CD4-positive, alpha-beta T cell treated with Interleukin-12 subunit alpha and Interleukin-12 subunit beta, for 1 hour (primary cell): ENCODE measurements around the gene DMXL1.
"Not testable (repeated sequence)": the region's sequence is repeated elsewhere in the genome, so short reads cannot be mapped to it uniquely, and the experiment has no call there.

Experiments used
- DNase-seq: peaks from one replicate; pipeline ENCODE4 v3.0.0-alpha.2; 2020

The DMXL1 gene

GRCh38 chr5:119135743-119136142 is 64.9 kb downstream of the DMXL1 start:
- not testable (repeated sequence) for DNase-seq

- no peak for DNase-seq
Observed at GRCh38 chr5:119136666-119137318, 65.9 kb downstream of the DMXL1 start.

GRCh38 chr5:119153629-119154028 is 82.7 kb downstream of the DMXL1 start:
- no peak for DNase-seq

- DNase-seq: no peak
Observed at GRCh38 chr5:119158144-119158543, 87.3 kb downstream of the DMXL1 start.

GRCh38 chr5:119161430-119161829 is 90.5 kb downstream of the DMXL1 start:
- DNase-seq: no peak

- DNase-seq: no peak
Observed at GRCh38 chr5:119166026-119166425, 95.1 kb downstream of the DMXL1 start.

- DNase-seq: no peak
Observed at GRCh38 chr5:119168401-119168800, 97.5 kb downstream of the DMXL1 start.

- DNase-seq: no peak
Observed at GRCh38 chr5:119171686-119172085, 100.8 kb downstream of the DMXL1 start.

GRCh38 chr5:119174578-119175163 is 103.8 kb downstream of the DMXL1 start:
- no peak for DNase-seq

GRCh38 chr5:119176785-119177184 is 105.9 kb downstream of the DMXL1 start:
- DNase-seq: no peak

- DNase-seq: no peak
Observed at GRCh38 chr5:119177226-119177625, 106.3 kb downstream of the DMXL1 start.

- DNase-seq: no peak
Observed at GRCh38 chr5:119178435-119178834, 107.5 kb downstream of the DMXL1 start.

GRCh38 chr5:119179857-119180641 is 109.2 kb downstream of the DMXL1 start:
- DNase-seq: no peak

GRCh38 chr5:119185512-119185911 is 114.6 kb downstream of the DMXL1 start:
- DNase-seq: not testable (repeated sequence)

- DNase-seq: peak; percentile 48
Observed at GRCh38 chr5:119187776-119188529, 117.1 kb downstream of the DMXL1 start.

- no peak for DNase-seq
Observed at GRCh38 chr5:119190470-119191095, 119.7 kb downstream of the DMXL1 start.

- no peak for DNase-seq
Observed at GRCh38 chr5:119191944-119192343, 121.1 kb downstream of the DMXL1 start.

GRCh38 chr5:119200795-119201194 is 129.9 kb downstream of the DMXL1 start:
- no peak for DNase-seq

GRCh38 chr5:119207105-119207504 is 136.2 kb downstream of the DMXL1 start:
- DNase-seq: no peak

GRCh38 chr5:119212026-119212425 is 141.1 kb downstream of the DMXL1 start:
- DNase-seq: no peak

GRCh38 chr5:119212676-119213075 is 141.8 kb downstream of the DMXL1 start:
- DNase-seq: no peak

GRCh38 chr5:119217183-119217582 is 146.3 kb downstream of the DMXL1 start:
- DNase-seq: no peak
